HEK293 (cell line): ENCODE measurements around the gene PANK4.

Experiments
- BCL11A ChIP-seq: fragments of 450-650 bp; formaldehyde crosslinking; IDR thresholded peaks from 2 replicates; pipeline ENCODE4 v1.5.1; 2016; ENCODE audit warnings: low read depth, missing biosample characterization, missing genetic modification characterization
- CTCF ChIP-seq: fragments of 450-650 bp; formaldehyde crosslinking; IDR thresholded peaks from 2 replicates; pipeline ENCODE4 v1.5.1; 2016; ENCODE audit warnings: missing biosample characterization, missing genetic modification characterization
- HIC1 ChIP-seq: fragments of 450-650 bp; formaldehyde crosslinking; IDR thresholded peaks from 2 replicates; pipeline ENCODE4 v1.5.1; 2016; ENCODE audit warnings: missing biosample characterization, missing genetic modification characterization
- PRDM10 ChIP-seq: fragments of 450-650 bp; formaldehyde crosslinking; IDR thresholded peaks from 2 replicates; pipeline ENCODE4 v1.5.1; 2016; ENCODE audit warnings: missing biosample characterization, missing genetic modification characterization
- TCF7L2 ChIP-seq: IDR thresholded peaks from 2 replicates; pipeline ENCODE4 v1.6.1; 2011; ENCODE audit warnings: low read depth, mild to moderate bottlenecking, inconsistent platforms, low read length, moderate library complexity, borderline replicate concordance
- TSHZ1 ChIP-seq: fragments of 450-650 bp; formaldehyde crosslinking; IDR thresholded peaks from 2 replicates; pipeline ENCODE4 v1.5.1; 2016; ENCODE audit warnings: missing biosample characterization, missing genetic modification characterization, borderline replicate concordance
- ZFP37 ChIP-seq: fragments of 450-650 bp; formaldehyde crosslinking; IDR thresholded peaks from 2 replicates; pipeline ENCODE4 v1.5.1; 2016; ENCODE audit warnings: missing biosample characterization, missing genetic modification characterization
- ZNF544 ChIP-seq: fragments of 450-650 bp; formaldehyde crosslinking; IDR thresholded peaks from 2 replicates; pipeline ENCODE4 v1.5.0; 2017; ENCODE audit warnings: missing biosample characterization, missing genetic modification characterization

- TF ChIP-seq PRDM10 (tag by site-specific recombination) (no peak), TSHZ1 (tag by site-specific recombination) (no peak), BCL11A (tag by site-specific recombination) (no peak), TCF7L2 (no peak), HIC1 (no peak), CTCF (tag by site-specific recombination) (no peak), ZFP37 (no peak), ZNF544 (tag by site-specific recombination) (no peak)
These were observed 12.5 kb upstream of the PANK4 start for GRCh38 chr1:2538872-2539271.
